DMS114 treated with DMSO at 0.1 percent for 48 hours (cell line): ENCODE data around the gene PAN2.
"Not testable (repeated sequence)": the region's sequence is repeated elsewhere in the genome, so short reads cannot be mapped to it uniquely, and the experiment has no call there.

ENCODE experiments used
- DNase-seq: peaks from one replicate; lab custom pipeline; 2025; ENCODE audit not compliant: unreplicated experiment; lab: John Stamatoyannopoulos, UW

Gene PAN2

DNA sequence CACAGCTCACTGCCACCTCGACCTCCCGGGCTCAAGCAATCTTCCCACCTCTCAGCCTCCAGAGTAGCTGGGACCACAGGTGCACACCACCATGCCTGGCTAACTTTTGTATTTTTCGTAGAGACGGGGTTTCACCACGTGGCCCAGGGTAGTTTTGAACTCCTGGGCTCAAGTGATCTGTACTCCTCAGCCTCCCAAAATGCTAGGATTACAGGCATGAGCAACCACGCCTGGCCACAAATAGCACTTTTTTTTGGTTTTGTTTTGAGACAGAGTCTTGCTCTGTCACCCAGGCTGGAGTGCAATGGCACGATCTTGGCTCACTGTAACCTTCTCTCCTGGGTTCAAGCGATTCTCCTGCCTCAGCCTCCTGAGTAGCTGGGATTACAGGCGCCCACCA, 13.5 kb upstream of the PAN2 start:
- DNase-seq, result not testable (repeated sequence)

DNA sequence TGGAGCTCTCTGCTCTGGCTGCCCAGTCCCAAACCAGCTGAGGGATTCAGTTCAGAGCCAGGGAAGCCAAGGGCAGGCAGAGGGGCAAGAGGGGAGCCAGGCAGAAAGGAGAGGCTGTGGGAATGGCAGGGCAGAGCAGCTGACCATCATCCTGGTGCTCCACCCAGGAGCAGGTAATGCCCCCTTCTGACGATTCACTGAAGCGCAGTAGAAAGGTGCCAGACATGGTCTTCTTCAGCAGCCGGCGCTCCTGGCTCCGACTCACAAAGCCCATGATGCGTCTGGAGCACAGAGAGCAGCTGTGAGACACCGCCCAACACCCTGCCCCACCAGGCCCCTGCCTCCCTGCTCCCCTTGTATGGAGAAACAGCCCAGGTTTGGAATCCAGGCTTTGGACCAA, 12.9 kb upstream of the PAN2 start:
- no peak for DNase-seq

DNA sequence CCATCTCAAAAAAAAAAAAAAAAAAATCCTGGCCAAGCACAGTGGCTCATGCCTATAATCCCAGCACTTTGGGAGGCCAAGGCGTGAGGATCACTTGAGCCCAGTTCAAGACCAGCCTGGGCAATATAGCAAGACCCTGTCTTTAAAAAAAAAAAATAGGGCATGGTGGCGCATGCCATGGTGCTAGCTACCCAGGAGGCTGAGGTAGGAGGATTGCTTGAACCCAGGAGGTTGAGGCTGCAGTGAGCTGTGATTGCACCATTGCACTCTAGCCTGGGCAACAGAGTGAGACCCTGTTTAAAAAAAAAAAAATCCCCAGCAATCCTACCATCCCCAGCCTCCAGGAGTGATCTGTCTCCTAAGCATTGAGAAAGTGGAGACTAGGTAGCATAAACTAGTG, 8.5 kb upstream of the PAN2 start:
- DNase-seq, result not testable (repeated sequence)

DNA sequence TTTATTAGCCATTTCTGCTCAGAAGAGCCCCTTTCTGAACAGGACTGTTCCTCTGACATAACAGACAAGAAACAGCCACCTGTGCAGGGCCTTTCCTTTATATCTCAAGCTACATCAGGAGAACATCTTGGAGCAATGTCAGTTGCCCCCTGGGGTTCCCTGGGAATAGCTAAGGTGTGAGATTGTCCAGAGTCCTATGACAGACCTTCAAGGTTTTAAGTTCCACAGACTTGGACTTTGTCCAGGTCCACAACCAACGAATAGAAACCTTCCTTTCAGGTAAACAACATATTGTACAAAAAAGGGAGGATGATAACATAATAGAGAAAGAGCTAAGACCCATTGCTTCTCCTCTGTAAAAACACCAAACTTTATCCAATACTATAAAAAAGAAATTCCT, 7.8 kb upstream of the PAN2 start:
- no peak for DNase-seq

DNA sequence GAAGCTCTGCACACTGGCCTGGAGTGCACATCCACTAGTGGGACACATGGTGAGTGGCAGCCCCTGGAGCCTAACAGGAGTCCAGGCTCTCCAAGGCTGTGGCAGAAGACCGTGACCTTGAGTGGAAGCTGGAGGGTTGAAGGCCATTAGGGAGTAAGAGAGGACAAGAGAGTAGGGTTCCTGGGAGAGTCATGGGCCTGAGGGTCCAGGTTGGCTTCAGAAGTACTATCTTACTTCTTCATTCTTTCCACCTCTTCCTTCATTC, 5.3 kb upstream of the PAN2 start:
- DNase-seq, result no peak

DNA sequence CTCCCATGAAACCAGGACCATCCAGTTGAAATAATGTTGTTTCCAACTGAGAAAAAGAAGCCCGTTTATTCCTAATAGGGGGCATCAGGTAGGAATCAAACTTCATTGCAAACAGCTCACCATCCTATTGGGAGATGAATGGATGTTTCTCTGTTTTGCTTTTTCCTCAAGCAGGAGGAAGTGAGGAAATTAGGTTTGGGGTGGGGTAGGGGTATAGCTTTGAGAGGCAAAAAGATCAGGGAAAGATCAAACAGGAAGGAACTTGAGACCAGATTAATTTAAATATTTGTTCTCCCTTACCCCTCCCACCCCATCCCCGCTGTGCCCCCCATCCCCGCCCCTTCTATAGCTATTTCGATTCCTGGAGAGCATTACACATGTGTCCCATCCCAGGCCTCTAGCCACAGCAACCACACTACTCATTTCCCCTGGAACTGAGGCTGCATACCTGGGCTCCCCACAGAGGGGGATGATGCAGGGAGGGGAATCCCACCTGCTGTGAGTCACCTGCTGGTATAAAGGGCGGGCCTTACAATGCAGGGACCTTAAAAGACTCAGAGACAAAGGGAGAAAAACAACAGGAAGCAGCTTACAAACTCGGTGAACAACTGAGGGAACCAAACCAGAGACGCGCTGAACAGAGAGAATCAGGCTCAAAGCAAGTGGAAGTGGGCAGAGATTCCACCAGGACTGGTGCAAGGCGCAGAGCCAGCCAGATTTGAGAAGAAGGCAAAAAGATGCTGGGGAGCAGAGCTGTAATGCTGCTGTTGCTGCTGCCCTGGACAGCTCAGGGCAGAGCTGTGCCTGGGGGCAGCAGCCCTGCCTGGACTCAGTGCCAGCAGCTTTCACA, 4.7 kb upstream of the PAN2 start, which contains the start of gene IL23A:
TSS of gene IL23A (plus strand) at position 577 of the 850 bp plus-strand sequence. CDS start at position 738, 161 bp downstream.
- no peak for DNase-seq

DNA sequence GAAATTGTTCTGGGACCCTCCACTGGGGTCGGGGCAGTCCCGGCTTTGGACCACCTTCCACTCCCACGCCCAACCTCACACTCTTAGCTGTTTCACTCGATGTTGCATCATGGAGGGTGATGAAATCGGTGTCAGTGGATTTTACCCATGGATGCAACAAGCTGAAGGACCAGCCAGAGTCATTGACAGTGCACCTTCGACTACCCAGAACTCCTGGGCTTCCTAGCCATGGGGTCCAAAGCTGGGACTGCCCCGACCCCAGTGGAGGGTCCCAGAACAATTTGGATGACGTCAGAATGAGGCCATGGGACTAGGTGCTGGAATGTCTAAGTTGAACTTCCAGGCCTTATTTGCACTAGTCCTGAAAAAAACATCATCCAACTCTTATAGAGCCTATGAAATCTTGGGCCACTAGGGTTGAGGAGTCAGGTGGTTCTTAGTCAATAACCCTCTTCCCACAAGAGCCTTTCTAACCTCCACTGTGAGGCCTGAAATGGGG, 4.0 kb upstream of the PAN2 start:
- DNase-seq, result no peak

DNA sequence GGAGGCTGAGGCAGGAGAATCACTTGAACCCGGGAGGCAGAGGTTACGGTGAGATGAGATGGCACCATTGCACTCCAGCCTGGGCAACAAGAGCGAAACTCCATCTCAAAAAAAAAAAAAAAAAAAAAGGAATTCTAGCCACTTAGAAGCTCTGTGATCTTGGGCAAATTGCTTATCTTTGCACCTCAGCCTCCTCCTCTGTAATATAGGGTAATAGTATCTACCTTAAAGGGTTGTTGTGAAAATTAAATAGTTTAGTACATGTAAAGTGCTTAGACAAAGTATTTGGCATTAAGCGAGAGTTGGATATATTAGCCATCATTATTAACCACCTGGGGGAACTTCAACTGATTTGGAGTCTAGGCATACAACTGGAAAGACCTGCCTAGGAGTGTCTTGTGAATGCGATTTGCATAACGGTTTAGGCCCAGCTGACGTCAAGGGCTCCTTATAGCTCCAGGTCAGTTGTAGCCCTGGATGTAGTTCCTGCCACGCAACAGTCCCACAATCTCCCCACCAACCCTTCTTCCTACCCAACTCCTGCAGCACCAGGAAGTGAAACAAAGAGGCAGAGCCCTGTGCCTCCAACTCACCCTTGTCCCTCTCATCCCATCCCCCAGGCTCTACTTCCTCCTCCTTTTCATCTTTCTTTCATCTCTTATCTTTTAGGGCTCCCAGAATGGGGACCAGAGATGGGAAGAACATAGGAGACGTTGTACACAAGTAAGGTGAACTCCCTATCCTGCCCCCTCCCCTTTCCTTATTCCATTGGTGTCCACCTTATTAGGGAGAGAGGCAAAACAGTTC, 2.8 kb upstream of the PAN2 start:
- no peak for DNase-seq

DNA sequence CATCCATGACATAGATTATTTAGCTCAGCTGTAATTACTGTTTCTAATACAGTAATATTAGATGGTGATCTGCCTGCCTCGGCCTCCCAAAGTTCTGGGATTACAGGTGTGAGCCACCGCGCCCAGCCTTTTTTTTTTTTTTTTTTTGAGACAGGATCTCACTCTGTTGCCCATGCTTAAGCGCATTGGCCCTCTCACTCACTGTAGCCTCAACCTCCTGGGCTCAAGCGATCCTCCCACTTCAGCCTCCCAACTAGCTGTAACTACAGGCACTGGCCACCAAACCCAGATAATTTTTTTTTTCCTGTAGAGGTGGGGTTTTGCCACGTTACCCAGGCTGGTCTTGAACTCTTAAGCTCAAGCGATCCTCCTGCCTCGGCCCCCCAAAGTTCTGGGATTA, 1.7 kb upstream of the PAN2 start:
- not testable (repeated sequence) for DNase-seq

DNA sequence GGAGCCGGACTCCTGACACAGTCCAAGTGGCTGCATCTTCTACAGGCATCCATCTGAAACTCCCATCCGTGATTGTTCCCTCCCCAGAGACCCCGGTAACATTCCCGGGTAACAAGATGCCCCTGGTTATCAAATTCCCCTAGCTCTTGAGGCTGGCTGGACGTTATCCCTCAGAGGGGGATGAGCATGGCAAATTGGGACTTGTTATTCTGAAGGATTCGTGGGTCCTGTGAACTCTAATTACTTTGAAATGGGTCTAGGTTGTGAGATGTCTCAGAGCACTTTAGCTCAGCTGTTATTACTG, 642 bp upstream of the PAN2 start:
- no peak for DNase-seq

DNA sequence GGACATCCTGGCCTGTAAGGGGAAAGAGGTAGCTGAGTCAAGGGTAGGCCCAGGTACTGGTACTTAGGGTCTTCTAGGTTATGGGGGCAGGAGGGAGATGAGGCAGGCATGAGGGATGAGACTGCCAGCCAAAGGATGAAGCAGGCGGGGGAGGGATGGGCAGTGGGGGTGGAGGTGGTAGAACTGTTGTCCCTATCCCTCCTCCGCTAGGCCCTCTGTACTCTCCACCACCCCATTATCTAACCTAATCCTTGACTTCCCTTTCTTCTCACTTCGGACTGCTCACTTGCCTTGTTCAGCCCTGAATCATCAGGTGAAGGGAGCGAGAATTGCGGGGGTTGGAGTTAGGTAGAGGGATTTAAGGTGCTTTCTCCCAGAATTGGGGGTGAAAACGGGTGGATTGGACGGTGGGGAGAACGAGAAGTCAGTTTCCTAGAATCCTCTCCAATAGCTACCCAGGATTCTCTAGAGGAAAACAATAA, 562 bp downstream of the PAN2 start:
- DNase-seq, result no peak

DNA sequence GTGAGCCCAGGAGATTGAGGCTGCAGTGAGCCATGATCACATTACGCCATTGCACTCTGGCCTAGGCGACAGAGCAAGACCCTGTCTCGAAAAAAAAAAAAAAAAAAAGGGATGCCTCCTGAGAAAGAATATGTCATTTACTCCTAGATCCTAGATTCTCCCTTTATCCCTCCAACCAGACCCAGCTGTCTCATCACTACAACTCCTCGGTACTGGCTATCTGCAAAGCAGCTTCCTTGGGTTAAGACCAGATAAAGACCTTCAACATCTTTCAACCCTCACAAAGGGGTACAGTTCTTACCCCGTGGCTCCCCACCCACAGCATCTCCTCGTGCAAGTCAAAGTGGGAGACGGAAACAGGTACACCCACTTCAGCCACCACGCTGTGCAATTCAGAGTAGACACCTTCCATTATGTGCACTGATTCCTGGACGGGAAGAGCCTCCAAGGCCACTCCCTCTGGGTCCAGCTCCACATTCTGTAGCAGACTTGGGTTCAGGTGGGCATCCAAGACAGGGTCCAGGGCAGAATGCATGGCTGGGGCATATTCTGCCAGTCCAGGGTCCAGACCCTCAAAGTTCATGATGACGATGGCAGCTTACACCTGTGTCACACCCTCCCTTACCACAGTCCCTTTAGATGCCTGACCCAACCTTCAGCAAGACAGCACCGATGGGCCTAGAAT, 1.1 kb downstream of the PAN2 start:
- no peak for DNase-seq

DNA sequence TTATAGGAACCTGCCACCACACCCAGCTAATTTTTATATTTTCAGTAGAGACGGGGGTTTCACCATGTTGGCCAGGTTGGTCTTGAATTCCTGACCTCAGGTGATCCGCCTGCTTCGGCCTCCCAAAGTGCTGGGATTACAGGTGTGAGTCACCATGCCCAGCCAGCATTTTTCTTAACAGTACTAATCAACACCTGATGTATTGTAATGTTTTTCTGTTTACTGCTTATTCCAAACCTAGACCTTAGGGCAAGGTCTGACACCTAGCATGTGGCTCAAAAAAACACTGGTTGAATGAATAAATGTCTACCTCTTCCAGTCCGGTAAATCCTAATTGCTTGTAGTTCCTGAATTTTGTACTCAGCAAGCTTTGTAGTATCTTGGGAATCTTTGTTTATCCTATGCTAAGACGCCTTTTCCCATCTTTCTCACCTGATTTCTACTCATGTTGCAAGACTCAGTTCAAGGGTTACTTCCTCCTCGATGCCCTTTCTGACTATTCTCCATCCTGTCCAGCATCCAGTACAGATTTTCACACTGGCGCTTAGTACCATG, 2.8 kb downstream of the PAN2 start:
- no peak for DNase-seq

DNA sequence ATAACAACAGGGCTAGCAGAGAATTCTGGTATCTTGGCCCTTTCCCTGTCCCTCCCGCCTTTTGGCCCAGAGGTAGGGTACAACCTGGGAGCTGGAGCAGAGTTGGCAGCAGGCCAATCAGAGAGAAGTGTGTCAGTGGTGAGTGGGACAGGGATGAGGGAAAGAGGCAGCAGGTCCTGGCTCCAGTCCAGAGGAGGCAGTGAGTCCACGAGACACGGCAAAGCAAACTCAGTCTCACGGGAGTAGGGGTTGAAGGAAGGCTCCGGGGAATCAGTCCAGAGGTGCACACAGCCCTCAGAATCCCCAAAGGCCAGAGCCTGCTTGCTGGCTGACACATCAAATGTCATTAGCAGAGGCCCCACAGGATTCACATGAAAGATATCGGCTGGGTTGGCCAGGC, 7.3 kb downstream of the PAN2 start:
- DNase-seq, result no peak

DNA sequence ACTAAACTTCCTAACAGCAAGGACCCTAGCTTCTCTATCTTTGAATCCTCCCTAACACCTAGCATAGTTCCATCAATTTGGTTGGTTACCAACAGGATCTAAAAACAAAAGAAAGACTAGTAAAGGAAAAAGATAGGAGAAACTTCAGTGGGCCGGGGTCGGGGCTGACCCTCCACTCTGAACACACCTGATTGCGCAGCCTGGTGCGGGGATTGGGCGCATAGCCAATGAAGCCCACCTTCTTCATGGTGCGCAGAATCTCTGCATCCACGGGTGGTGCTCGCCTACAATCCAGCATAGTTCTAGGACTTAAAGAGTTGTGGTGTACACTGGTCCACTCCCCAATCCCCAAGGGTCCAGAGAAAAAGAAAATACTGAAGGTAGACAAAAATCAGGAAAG, 7.7 kb downstream of the PAN2 start:
- DNase-seq, result no peak

DNA sequence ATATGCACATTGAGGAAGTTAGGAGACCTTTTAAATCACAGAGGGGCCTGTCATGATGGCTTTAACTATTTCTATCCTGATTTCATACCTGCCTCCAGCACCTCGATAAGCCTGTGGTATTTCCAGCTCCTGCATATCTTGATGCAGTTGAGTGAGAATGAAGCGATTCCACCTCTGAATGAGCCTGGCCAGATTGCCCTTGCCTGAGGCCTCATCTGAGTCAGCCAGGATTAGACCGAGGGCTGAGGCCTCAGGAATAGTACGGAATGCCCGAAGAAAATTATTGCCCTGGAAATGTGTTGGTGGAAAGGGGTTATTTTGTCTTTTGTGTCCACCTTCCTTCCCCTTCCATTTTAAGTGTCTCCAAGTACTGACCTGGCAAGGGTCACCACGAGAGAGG, 9.6 kb downstream of the PAN2 start:
- no peak for DNase-seq

DNA sequence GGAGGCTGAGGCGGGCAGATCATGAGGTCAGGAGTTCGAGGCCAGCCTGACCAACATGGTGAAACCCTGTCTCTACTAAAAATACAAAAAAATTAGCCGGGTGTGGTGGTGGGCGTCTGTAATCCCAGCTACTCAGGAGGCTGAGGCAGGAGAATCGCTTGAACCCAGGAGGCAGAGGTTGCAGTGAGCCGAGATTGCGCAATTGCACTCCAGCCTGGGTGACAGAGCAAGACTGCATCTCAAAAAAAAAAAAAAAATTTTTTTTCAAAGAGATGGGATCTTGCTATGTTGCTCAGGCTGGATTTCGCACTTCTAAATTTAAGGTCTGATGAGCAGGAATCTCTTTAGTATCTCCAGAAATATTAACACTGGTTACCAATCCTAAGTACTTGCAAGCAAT, 12.2 kb downstream of the PAN2 start:
- not testable (repeated sequence) for DNase-seq

DNA sequence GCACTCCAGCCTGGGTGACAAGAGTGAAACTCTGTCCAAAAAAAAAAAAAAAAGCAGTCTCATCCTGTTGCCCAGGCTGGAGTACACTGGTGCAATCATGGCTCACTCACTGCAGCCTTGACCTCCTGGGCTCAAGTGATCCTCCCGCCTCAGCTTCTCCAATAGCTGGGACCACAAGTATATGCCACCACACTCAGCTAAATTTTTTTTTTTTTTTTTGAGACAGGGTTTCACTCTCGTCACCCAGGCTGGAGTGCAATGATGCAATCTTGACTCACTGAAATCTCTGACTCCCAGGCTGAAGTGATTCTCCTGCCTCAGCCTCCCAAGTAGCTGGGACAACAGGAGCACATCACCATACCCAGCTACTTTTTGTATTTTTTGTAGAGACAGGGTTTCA, 12.8 kb downstream of the PAN2 start:
- no peak for DNase-seq

DNA sequence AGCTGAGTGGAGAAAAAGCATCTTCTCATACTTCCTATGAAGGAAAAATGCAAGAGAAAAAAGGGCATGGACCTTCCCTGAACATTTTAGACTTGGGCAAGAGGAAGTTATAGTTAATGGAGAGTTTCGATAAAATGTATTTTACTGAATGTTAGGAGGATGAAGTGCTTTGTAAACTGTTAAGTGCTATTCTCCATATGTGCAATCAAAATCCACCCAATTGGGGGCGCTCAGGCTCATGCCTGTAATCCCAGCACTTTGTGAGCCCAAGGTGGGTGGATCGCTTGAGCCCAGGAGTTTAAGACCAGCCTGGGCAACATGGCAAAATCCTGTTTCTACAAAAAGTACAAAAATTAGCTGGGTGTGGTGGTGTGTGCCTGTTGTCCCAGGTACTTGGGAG, 16.1 kb downstream of the PAN2 start:
- no peak for DNase-seq

DNA sequence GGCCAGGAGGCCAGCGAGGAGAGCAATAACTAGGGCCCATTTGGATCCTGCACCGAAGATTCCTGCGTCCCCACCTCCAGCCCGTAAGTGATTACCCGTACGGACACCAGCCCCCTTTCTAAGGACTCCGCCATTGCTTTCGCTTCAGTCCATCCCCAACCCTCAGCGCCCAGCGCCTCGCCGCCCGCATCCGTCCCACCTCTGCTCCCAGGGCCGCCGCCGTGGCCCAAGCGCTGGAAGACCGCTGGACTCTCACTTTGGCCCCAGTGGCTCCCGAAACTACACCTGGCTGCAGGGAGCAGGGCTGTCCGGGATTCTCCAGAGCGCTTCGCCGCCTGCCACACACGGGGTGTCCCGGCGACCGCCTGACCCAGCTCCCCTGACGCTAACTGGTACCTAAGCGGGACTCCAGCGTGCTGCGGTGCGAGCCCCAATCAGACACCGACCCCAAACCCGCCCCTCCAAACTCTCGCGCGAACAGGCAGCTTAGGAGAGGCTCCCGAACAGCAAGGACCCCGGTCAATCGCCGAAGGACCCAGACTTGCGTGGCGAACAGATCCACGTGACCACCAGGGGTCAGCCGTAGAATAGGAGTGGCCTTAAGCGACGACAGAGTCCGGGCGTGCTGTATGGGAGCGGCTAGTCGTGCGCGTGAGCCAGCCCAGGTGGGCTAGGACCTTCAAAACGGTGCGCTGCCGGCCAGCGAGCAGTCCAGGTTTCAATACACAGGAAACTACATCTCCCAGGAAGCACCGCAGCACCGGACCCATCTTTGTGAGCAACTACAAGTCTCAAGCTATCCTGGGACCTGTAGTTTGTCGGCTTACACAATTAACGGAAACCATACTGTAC, 18.0 kb downstream of the PAN2 start, which contains the start of gene CNPY2:
TSS of gene CNPY2 (minus strand) at position 367 of the 852 bp plus-strand sequence. CDS start 771 bp downstream, outside the sequence.
- DNase-seq, result peak; percentile 96
